HG03135 (cell line): ENCODE measurements around the gene CDC20.
"Not testable (repeated sequence)": the region's sequence is repeated elsewhere in the genome, so short reads cannot be mapped to it uniquely, and the experiment has no call there.

Experiments used
- ATAC-seq: cut with Tn5 transposase; IDR thresholded peaks from one replicate; pipeline ENCODE4 v1.9.1; 2021; ENCODE audit warnings: mild to moderate bottlenecking, moderate library complexity; ENCODE audit not compliant: unreplicated experiment

The CDC20 gene

DNA sequence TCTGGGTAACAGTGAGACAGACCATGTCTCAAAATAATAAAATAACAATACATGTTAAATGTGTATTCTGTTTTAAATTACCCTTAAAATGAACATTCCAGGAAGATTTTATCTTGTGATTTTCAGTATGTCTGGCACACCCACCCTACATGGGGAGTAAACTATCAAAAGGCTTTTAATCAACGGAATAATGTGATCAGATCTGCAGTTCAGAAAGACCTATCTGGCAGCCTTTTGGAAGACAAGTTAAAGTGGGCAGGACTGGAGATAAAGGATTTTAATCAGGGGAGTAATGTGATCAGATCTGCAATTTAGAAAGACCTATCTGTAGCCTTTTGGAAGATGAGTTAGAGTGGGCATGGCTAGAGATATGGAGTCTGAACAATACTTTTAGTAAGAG lies 20.7 kb downstream of the CDC20 start:
- no peak for ATAC-seq

GRCh38 chr1:43381612-43382011 lies 22.8 kb downstream of the CDC20 start:
- no peak for ATAC-seq

- no peak for ATAC-seq
Measured at GRCh38 chr1:43382027-43382779, 23.4 kb downstream of the CDC20 start.

- no peak for ATAC-seq
Measured at GRCh38 chr1:43383449-43383848, 24.7 kb downstream of the CDC20 start.

GRCh38 chr1:43386676-43387075 lies 27.9 kb downstream of the CDC20 start:
- no peak for ATAC-seq

- no peak for ATAC-seq
Measured at GRCh38 chr1:43387976-43388599, 29.3 kb downstream of the CDC20 start.

DNA sequence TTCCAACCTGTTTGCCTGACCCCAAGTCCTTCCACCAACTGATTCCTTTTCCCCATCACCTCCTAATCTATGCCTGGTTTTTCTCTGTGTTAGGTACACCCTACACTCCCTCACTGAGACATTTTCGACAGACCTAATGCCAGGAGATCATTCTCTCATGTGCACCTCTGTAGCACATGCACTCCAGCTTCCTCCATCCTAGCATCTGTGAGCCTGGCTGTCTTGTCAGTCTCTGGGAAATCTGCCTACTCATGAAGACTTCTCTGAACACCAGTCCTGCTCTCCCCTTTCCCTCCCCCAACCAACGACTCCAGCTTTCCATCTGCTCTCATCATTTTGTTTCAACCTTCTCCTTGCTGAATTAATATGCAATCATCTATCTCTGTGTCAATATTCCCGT lies 29.8 kb downstream of the CDC20 start:
- no peak for ATAC-seq

DNA sequence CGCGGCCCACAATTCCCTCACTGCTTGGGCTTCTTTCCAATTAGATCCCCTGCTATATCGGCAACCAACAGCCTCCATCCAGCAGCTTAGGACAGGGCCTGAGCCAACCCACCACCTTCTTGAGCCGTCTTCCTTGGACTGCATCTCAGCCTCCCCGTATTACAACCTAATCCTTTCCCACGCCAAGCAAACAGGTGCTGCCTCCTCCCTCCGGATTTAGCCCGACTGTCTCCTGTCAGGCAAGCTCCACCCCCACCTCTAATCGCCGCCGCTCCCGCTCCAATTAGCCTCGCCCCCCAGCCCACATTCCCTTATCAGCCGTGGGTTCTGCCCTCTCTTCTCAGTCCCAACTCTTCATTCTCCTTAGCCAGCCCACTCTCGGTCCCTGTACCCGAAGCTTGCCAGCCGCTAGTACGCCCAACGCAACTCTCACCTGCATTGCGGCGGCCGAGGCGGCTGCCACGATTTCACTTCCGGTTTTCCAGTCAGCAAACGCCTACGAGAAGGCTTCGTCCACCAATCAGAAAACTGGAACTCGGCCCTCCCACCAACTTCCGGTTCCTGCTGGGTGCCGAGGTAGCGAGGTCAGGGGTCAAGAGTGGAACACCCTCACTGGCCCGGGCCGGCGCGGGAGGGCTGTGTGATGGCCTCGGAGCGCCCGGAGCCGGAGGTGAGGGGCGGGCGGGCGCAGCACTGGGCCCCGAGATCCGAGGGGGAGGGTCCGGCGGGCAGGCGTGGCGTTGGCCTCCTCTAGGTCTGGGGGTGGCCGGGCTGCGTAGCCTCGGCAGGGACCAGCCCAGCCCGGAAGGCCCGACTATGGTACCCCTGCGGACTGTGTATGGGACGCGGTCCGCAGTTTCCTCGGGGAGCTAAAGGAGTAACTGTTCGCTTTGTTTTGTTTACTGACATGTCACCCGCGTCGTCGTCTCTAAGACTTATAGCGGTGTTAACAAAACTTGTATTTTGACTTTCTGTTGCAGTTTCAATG lies 30.8 kb downstream of the CDC20 start, which contains the start of the genes MED8 and SZT2:
Gene MED8, minus strand, starts transcription at position 475 of the 988 bp plus-strand sequence. Its CDS starts 36 bp downstream, at position 439.
Gene SZT2, plus strand, starts transcription at position 574 of the 988 bp plus-strand sequence. Its CDS starts 70 bp downstream, at position 644.
- ATAC-seq, result peak; percentile 84

GRCh38 chr1:43392702-43393101 lies 33.9 kb downstream of the CDC20 start:
- no peak for ATAC-seq

DNA sequence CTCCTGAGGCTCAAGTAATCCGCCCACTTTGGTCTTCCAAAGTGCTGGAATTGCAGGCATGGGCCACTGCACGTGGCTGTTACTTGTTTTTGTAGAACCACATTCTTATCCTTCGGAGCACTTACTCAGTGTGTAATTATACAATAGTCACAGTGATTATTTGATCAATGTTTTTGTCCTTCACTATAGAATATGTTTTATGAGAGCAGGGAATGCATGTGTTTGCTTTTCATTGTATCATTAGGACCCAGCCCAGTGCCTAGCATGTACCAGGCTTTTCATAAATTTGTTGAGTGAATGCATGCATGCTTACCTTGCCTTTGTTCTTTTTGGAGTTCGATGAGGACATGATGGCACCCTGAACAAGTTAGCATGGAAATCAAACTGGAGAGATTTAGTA lies 36.7 kb downstream of the CDC20 start:
- no peak for ATAC-seq

DNA sequence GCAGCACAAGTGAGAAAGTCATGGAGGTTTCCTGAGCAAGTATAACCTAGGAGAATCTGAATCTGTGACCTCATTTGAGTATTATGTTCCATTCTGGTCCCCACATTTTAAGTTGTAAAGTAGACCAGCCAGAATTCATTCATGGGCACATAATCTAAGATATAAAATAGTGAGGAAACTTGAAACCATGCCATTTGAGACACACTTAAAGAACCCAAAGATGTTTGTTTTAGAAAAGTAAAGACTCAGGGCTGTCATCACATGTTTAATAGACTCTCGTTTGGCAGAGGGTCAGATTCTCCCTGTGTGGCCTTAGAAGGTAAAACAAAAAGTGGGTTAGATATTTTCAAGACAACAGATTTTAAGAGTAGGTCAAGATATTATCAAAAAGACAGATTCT lies 37.3 kb downstream of the CDC20 start:
- ATAC-seq, result no peak

- no peak for ATAC-seq
Measured at GRCh38 chr1:43398227-43398626, 39.4 kb downstream of the CDC20 start.

- ATAC-seq, result not testable (repeated sequence)
Measured at GRCh38 chr1:43400441-43400840, 41.7 kb downstream of the CDC20 start.

- ATAC-seq, result no peak
Measured at GRCh38 chr1:43402089-43402865, 43.5 kb downstream of the CDC20 start.

- no peak for ATAC-seq
Measured at GRCh38 chr1:43404353-43404752, 45.6 kb downstream of the CDC20 start.

DNA sequence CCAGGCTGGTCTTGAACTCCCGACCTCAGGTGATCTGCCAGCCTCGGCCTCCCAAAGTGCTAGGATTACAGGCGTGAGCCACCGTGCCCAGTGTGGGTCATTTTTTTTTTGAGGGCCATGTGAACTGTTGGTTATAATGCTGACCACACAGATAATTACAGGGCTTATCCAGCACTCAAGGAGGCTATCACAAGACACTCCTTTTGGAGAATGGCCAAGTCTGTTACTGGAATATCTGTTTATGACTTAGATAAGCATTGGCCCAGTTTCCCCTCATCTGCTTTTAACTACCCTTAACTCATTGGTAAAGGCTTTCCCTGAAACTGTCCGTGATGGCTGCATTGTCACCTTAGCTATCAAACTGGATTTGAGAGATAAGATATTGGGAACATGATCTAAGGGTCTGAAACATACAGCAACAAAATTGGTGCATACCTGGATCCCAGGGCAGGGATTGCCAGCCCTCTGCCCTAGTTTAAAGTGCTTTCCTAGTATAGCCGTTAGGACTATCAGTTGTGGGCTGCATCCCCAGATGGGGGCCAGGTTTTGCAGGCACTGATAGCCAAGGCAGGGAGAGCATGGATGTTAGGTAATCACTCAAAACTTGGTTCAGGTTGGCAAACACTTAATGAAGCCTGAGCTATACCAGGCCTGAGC lies 46.6 kb downstream of the CDC20 start:
- ATAC-seq, result no peak

DNA sequence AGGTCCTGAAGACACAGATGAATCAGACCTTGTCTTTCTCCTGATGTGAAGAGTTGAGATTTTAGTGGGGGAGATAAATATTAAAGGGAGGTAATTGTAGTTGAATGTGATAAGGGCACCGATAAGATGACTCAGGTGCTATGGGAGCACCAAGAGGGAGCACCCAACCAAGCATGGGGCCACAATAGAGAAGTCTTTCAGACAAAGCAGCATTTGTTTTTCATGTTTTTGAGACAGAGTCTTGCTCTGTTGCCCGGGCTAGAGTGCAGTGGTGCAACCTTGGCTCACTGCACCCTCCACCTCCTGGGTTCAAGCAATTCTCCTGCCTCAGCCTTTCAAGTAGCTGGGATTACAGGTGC lies 47.1 kb downstream of the CDC20 start:
- ATAC-seq, result no peak

DNA sequence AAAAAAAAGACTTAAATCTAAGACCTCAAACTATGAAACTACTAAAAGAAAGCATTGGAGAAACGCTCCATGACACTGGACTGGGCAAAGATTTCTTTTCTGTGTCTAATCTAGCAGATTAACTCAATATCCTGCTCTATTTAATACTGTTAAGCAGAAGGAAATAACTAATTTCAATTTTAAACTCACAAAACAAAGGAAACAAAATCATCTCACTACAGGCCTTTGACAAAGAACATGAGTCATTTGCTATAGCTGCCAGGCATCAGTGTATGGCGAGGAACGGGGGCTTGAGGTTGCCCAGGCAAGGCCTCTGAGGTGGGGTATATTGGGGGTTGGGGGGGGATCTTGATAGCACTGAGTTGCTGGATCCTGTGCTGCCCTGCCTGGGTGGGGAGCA lies 51.8 kb downstream of the CDC20 start:
- ATAC-seq, result no peak
